ENCODE results near the gene IL10RA. TPM values are rescaled to one million over a fixed set of nuclear protein-coding genes. Genes with fewer than 3 reads are reported as not detected.

The IL10RA gene
- total and polyA plus RNA-seq, 8 donors: 0.60 to 15.5 (median 2.7) TPM

DNA sequence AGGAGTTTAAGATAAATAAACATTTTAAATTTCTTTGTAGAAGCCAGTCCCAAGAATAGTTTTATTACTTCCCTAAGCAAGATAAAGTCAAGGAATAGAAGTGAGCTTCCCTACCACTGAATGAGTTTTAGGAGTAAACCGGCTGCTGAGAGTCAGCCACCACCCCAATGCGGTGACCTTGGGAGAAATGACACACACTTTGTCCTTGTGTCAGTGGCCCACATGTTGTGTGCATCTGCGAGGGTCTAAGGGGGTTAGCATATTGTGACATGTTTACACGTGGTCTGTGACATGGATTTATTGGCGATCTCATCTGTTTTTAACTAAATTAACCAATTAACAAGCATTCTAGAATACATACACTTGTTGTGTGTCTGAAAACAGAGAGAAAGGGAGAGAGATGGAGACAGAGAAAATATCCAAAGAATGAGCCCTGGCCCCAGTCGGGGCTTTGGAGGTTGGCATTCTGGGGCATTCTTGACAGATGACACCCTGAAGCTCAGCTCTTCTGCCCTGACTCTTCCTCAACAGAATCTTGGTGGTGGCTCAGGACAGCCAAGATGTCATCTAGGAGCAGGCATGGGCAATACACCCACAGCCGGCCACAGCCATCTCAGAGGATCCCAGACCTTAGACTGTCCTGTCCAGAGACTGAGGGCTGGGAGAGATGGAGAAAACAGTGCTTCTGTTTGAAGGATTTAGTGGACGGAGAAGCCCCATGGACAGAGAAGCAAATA lies 60.9 kb downstream of the IL10RA start:
- TF ChIP-seq, protein P1, sequence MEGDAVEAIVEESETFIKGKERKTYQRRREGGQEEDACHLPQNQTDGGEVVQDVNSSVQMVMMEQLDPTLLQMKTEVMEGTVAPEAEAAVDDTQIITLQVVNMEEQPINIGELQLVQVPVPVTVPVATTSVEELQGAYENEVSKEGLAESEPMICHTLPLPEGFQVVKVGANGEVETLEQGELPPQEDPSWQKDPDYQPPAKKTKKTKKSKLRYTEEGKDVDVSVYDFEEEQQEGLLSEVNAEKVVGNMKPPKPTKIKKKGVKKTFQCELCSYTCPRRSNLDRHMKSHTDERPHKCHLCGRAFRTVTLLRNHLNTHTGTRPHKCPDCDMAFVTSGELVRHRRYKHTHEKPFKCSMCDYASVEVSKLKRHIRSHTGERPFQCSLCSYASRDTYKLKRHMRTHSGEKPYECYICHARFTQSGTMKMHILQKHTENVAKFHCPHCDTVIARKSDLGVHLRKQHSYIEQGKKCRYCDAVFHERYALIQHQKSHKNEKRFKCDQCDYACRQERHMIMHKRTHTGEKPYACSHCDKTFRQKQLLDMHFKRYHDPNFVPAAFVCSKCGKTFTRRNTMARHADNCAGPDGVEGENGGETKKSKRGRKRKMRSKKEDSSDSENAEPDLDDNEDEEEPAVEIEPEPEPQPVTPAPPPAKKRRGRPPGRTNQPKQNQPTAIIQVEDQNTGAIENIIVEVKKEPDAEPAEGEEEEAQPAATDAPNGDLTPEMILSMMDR (IDR thresholded peaks at IDR 0.05): no peak

DNA sequence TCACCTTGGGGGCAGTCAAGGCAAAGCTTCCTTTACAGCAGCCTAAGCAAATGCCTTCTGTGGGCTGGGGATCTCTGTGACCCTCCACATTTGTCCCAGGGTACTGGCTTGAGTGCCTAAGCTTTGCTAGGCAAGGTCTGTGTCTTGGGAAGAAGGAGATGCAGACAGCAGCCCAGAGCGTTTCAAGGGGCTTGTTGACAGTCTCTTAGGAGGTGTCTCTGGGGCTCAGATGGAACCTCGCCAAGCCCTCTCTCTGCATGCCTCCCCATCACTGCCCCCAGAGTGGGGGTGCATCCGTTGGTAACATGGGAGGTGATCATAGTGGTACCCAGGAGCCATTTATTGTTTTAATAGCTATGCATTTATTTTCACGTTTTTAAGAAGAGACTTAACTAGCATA lies 61.6 kb downstream of the IL10RA start:
- Histone ChIP-seq H3K9me3 (no peaks in the 10 kb centered on the region), H3K36me3 (no peaks in the 10 kb centered on the region), H3K27me3 (no peaks in the 10 kb centered on the region), H3K27ac (no peak overlapping the region), H3K4me3 (no peak overlapping the region), H3K4me1 (peaks cover 0 to 6% (median 0%) of the 10 kb centered on the region in 3 donors)
- no peak for ATAC-seq
- WGBS, 2 donors: 59 to 62% methylated on average over 4 of the region's 4 CpGs
- no peak for DNase-seq
- intact Hi-C loops (cut with DNase I): no loop called here
- TF ChIP-seq, protein P1 (IDR thresholded peaks at IDR 0.05): no peak
- no peak for FAIRE-seq

More for the DNA sequence above, 60.9 kb downstream of the IL10RA start:
- peaks cover 0 to 6% (median 0%) of the 10 kb centered on the region in 3 donors for H3K4me1 ChIP-seq
- WGBS, 2 donors: 73 to 83% methylated on average over 8 of the region's 8 CpGs
- no peaks in the 10 kb centered on the region for H3K9me3 ChIP-seq
- H3K4me3 ChIP-seq: no peak overlapping the region
- no peaks in the 10 kb centered on the region for H3K27me3 ChIP-seq
- no peaks in the 10 kb centered on the region for H3K36me3 ChIP-seq
- ATAC-seq (no peak), DNase-seq (no peak), FAIRE-seq (no peak)
- intact Hi-C loops (cut with DNase I): no loop called here
- H3K27ac ChIP-seq: no peak overlapping the region

DNA sequence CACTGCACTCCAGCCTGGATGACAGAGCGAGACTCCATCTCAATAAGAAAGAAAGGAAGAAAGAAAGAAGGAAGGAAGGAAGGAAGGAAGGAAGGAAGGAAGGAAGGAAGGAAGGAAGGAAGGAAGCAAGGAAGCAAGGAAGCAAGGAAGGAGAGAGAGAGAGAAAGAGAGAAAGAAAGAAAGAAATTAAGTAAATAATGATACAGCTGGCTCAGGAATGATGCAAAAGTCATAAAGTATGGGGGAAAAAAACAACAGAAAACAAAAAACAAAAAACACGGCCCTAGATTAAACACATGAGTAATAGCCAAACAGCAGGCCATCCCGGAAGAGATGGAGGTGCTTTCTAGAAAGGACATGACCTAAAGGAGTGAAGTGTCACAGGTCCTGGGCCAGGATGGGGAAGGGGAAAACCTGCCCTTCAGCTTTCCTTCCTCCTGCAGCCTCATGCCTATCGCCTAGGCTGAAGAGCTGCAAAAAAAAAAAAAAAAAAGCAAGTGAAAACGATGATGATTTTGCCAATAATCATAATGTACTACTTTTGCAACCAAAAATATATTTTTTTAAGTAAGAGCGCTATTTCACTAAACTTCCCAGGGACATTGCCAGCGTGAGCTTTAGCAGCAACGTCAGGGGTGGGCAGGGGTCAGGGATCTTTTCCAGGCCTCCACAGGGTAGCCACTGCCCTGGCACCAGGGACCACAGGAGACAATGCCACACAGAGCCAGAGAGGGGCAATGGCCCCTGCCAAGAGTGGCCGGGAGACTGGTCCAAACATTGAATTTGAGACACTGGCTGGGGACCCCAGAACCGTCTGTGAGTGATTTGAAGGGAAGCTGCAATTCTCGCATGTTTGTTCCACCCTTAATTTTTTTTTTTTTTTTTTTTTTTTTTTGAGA lies 62.5 kb downstream of the IL10RA start:
- ATAC-seq (no peak), FAIRE-seq (no peak)
- H3K27me3 ChIP-seq: no peaks in the 10 kb centered on the region

DNA sequence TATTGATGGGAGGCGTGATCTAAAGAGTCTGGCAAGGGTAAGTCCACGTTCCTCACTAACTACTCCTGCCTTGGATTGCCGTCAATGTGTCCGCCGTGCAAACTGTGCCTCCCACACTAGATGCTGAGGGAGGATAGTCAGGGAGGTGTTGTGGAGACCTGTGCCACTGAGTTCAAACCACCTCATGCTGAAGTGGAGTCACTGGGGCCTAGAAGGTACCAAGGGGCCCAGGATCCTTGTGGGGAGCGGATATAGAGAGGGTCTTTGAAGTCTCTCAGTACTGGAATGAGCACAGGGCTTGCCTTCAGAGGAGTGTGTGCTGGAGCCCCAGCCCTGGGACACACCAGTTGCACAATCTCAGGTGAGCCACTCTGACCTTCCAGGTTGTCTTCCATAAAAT lies 63.6 kb downstream of the IL10RA start:
- TF ChIP-seq, protein P1 (IDR thresholded peaks at IDR 0.05): no peak
- no peaks in the 10 kb centered on the region for H3K36me3 ChIP-seq
- no peak for FAIRE-seq

More for the DNA sequence above, 62.5 kb downstream of the IL10RA start:
- H3K36me3 ChIP-seq: no peaks in the 10 kb centered on the region
- peaks cover 0 to 6% (median 0%) of the 10 kb centered on the region in 3 donors for H3K4me1 ChIP-seq
- H3K9me3 ChIP-seq: no peaks in the 10 kb centered on the region
- no peak overlapping the region for H3K27ac ChIP-seq
- no peak overlapping the region for H3K4me3 ChIP-seq
- 70 to 72% methylated on average over 10 to 11 of the region's 11 CpGs for WGBS, 2 donors
- TF ChIP-seq, protein P1 (IDR thresholded peaks at IDR 0.05): no peak
- DNase-seq: no peak
- intact Hi-C loops (cut with DNase I): no loop called here

More for the DNA sequence above, 63.6 kb downstream of the IL10RA start:
- Histone ChIP-seq H3K9me3 (no peaks in the 10 kb centered on the region), H3K4me3 (no peak overlapping the region), H3K4me1 (peaks cover 0 to 6% (median 0%) of the 10 kb centered on the region in 3 donors), H3K27me3 (no peaks in the 10 kb centered on the region), H3K27ac (no peak overlapping the region)
- no peak for ATAC-seq
- DNase-seq: no peak
- WGBS, 2 donors: 85 to 89% methylated on average over 6 of the region's 6 CpGs
- intact Hi-C loops (cut with DNase I): loop anchor here in 2 of 3 donors (5.0 to 10.0 kb wide), 4 partner anchors 95 to 627 kb away; no protein-coding TSS in a partner anchor

All from pancreas (tissue), 10 donors.